ENCODE results near the gene SARS1. TPM values are rescaled to one million over a fixed set of nuclear protein-coding genes. Genes with fewer than 3 reads are reported as not detected.

SARS1 gene
- total and polyA plus RNA-seq, 2 experiments from 2014 or later: 103 to 109 TPM

DNA sequence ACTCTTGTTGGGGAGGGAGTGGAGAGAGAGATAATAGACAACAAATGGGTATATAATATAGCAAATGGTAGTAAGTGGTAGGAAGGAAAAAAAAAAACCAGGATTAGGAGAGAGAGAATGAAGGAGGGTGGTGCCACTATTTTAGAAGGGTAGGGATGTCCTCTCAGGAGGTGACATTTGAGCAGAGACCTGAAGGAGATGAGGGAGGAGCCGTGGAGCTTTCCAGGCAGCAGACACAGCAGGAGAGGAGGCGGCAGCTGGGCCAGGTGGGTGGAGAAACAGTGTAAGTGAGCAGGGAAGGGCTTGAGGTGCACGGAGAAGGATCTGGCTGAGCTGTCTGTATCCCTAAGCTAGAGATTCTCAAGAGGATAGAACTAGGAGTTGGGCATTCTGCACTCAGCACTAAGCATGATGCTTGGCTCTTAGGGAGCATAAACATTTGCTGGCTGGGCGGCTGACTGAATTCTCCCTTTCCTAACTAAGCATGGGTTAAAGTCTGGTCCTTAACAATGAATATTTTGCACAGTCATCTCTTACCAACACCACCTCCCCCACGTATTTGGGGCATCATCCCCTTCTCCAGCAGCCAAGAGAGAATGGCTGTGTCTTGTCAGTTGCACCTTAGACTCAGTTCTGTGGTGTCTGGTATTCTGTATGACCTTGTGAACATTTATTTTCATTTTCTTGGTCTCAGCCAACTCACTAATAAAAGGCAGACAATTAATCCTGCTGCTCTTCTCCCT, 27.6 kb upstream of the SARS1 start:
- TF ChIP-seq, protein P1, sequence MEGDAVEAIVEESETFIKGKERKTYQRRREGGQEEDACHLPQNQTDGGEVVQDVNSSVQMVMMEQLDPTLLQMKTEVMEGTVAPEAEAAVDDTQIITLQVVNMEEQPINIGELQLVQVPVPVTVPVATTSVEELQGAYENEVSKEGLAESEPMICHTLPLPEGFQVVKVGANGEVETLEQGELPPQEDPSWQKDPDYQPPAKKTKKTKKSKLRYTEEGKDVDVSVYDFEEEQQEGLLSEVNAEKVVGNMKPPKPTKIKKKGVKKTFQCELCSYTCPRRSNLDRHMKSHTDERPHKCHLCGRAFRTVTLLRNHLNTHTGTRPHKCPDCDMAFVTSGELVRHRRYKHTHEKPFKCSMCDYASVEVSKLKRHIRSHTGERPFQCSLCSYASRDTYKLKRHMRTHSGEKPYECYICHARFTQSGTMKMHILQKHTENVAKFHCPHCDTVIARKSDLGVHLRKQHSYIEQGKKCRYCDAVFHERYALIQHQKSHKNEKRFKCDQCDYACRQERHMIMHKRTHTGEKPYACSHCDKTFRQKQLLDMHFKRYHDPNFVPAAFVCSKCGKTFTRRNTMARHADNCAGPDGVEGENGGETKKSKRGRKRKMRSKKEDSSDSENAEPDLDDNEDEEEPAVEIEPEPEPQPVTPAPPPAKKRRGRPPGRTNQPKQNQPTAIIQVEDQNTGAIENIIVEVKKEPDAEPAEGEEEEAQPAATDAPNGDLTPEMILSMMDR (IDR thresholded peaks at IDR 0.05; ENCODE audit: low read depth, low read length): no peak
- H3K9me3 ChIP-seq (ENCODE audit: low read depth): no peaks in the 10 kb centered on the region
- no peaks in the 10 kb centered on the region for H3K27me3 ChIP-seq
- no peak for DNase-seq (ENCODE audit: low read depth in 1 of 2, low spot score in 1 of 2)
- H3K36me3 ChIP-seq: no peaks in the 10 kb centered on the region
- no peaks in the 10 kb centered on the region for H3K4me1 ChIP-seq (ENCODE audit: low read depth)
- H3K27ac ChIP-seq: no peak overlapping the region
- H3K4me3 ChIP-seq: no peak overlapping the region

DNA sequence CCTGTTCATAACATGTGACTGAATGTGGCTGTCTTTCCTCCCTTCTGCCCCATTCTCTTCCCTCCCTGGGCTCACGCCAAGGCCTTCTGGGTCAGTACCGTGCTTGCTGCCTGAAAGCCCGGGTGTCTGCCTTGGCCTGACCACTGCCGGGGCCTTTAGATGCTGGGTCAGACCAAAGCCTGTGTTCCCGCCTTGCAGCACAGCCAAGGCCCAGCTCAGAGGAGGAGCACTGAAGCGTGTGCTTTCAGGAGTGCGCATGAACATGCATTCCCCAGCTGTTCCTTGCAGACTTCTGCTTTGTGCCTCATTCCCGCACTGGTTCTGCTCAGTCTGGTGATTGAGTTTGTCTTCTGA, 27.0 kb upstream of the SARS1 start:
- H3K36me3 ChIP-seq: no peaks in the 10 kb centered on the region
- TF ChIP-seq, protein P1 (IDR thresholded peaks at IDR 0.05; ENCODE audit: low read depth, low read length): no peak
- H3K4me3 ChIP-seq: no peak overlapping the region
- DNase-seq (ENCODE audit: low read depth in 1 of 2, low spot score in 1 of 2): no peak
- no peak overlapping the region for H3K27ac ChIP-seq
- no peaks in the 10 kb centered on the region for H3K27me3 ChIP-seq
- H3K4me1 ChIP-seq (ENCODE audit: low read depth): no peaks in the 10 kb centered on the region
- H3K9me3 ChIP-seq (ENCODE audit: low read depth): no peaks in the 10 kb centered on the region

DNA sequence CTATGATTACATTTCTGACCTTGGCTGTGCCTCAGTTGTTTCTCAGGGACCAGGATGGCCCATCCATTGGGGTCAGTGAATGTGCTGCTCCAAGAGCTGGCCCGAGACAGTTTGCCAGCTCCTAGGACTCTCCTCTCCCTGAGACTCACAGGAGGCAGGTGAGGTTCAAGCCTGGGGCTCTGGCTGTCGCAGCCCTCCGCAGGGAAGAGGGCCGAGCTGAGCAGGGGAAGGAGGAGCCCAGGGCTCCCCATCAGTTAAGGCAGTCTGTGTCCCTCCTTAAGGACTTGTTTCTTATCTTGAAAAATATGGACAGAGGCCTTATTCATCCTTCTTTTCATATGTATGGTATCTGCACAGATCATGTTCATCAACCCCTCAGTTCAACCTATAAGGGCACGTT, 26.6 kb upstream of the SARS1 start:
- no peaks in the 10 kb centered on the region for H3K27me3 ChIP-seq
- H3K4me3 ChIP-seq: no peak overlapping the region
- no peak overlapping the region for H3K27ac ChIP-seq
- H3K9me3 ChIP-seq (ENCODE audit: low read depth): no peaks in the 10 kb centered on the region
- DNase-seq (ENCODE audit: low read depth in 1 of 2, low spot score in 1 of 2): no peak
- no peaks in the 10 kb centered on the region for H3K4me1 ChIP-seq (ENCODE audit: low read depth)
- TF ChIP-seq, protein P1 (IDR thresholded peaks at IDR 0.05; ENCODE audit: low read depth, low read length): no peak
- H3K36me3 ChIP-seq: no peaks in the 10 kb centered on the region

DNA sequence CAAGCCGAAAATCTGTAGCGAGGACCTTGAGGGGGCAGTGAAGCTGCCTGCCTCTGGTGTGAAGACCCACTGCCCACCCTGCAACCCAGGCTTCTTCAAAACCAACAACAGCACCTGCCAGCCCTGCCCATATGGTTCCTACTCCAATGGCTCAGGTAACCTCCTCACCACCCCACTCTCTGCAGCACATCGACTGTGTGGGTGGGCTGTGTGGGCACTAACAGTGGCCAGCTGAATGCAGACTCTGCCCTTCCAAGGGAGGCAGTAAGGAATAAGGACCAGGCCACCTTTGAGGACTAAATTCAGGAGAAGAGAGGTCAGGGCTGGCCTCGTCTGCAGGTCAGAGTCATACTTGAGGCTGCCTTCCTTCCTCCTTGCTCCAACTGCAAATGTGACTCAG, 25.5 kb upstream of the SARS1 start:
- H3K27me3 ChIP-seq: no peaks in the 10 kb centered on the region
- H3K9me3 ChIP-seq (ENCODE audit: low read depth): no peaks in the 10 kb centered on the region
- no peaks in the 10 kb centered on the region for H3K4me1 ChIP-seq (ENCODE audit: low read depth)
- no peaks in the 10 kb centered on the region for H3K36me3 ChIP-seq
- TF ChIP-seq, protein P1 (IDR thresholded peaks at IDR 0.05; ENCODE audit: low read depth, low read length): no peak
- no peak overlapping the region for H3K27ac ChIP-seq
- DNase-seq (ENCODE audit: low read depth in 1 of 2, low spot score in 1 of 2): no peak
- H3K4me3 ChIP-seq: no peak overlapping the region

DNA sequence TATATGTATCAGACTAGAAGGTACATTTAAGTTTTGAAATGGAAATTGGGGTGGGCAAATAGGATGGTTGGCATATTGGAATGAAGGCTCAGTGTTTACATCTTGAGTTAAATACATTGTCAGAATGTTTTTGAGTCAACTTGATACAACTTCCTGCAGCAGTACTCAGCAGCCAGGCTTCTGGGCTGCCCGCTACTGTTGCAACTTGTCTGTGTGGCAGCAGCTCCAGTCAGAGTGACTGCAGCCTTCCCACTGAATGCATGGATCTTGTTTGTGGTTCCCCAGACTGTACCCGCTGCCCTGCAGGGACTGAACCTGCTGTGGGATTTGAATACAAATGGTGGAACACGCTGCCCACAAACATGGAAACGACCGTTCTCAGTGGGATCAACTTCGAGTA, 24.9 kb upstream of the SARS1 start:
- no peak overlapping the region for H3K4me3 ChIP-seq
- no peak for DNase-seq (ENCODE audit: low read depth in 1 of 2, low spot score in 1 of 2)
- no peak overlapping the region for H3K27ac ChIP-seq
- H3K9me3 ChIP-seq (ENCODE audit: low read depth): no peaks in the 10 kb centered on the region
- TF ChIP-seq, protein P1 (IDR thresholded peaks at IDR 0.05; ENCODE audit: low read depth, low read length): no peak
- H3K36me3 ChIP-seq: no peaks in the 10 kb centered on the region
- H3K27me3 ChIP-seq: no peaks in the 10 kb centered on the region
- no peaks in the 10 kb centered on the region for H3K4me1 ChIP-seq (ENCODE audit: low read depth)

Data from cardiac muscle cell (in vitro differentiated cells and primary cell).